ENCODE results near the gene BCAT1. TPM values are rescaled to one million over a fixed set of nuclear protein-coding genes. Genes with fewer than 3 reads are reported as not detected.

Gene BCAT1
- total and polyA plus RNA-seq, 2 of the 8 experiments (the other 6 are each of a cell fraction or from before 2014, with no cell fraction given), result 19.7 to 263 TPM

GRCh38 chr12:24808651-24809050 lies 140.2 kb downstream of the BCAT1 start:
- ChIA-PET POLR2A (ENCODE audit: partially characterized antibody) (interaction anchor here (0.7 kb wide), 1 partner anchor 14 kb away, joined by 3 read pairs; no protein-coding TSS in a partner anchor), CTCF (ENCODE audit: partially characterized antibody) (interaction anchor here (0.7 kb wide), 1 partner anchor 1130 kb away, joined by 3 read pairs; no protein-coding TSS in a partner anchor)
- Histone ChIP-seq H2AK5ac (ENCODE audit: low read depth, low read length) (no peak overlapping the region), H3K14ac (ENCODE audit: insufficient read length) (no peak overlapping the region), H3K27ac (ENCODE audit: low read depth, low read length) (no peak overlapping the region), H4K20me1 (replicated peaks in 1 of 2; ENCODE audit: control insufficient read depth in 1 of 2, insufficient read depth in 2 of 2, low read length in 2 of 2) (no peaks in the 10 kb centered on the region), H2BK20ac (ENCODE audit: low read length) (no peak overlapping the region), H3K4me3 (ENCODE audit: extremely low read depth in 1 of 4, insufficient read depth in 2 of 4, low read depth in 3 of 4, low read length in 4 of 4) (no peak overlapping the region), H3K18ac (ENCODE audit: extremely low read depth, low read length) (no peak overlapping the region), H2BK5ac (ENCODE audit: low read depth, low read length) (no peak overlapping the region), H3K27me3 (replicated peaks in 1 of 4; ENCODE audit: control insufficient read depth in 3 of 4, extremely low read depth in 1 of 4, insufficient read depth in 3 of 4, low read length in 3 of 4) (no peaks in the 10 kb centered on the region), H4K8ac (ENCODE audit: extremely low read depth, insufficient read depth, low read length) (no peak overlapping the region), H3K36me3 (ENCODE audit: control insufficient read depth in 2 of 4, insufficient read depth in 4 of 4, low read length in 3 of 4) (peaks cover 0 to under 1% (median 0%) of the 10 kb centered on the region in 4 experiments; a peak in 3 of 8 replicates), H4K5ac (ENCODE audit: insufficient read length, low read depth, low read length) (no peak overlapping the region), H3K23me2 (ENCODE audit: low read depth, low read length) (no peaks in the 10 kb centered on the region), H3K56ac (replicated peaks; ENCODE audit: insufficient read length, low read depth, low read length) (no peak overlapping the region), H3K79me1 (ENCODE audit: low read depth, low read length) (no peaks in the 10 kb centered on the region), H3K23ac (ENCODE audit: insufficient read length) (no peak overlapping the region), H4K91ac (replicated peaks; ENCODE audit: insufficient read length, low read length) (no peak overlapping the region), H2AFZ (ENCODE audit: low read length) (no peak overlapping the region), H3K4me1 (replicated peaks in 1 of 4; ENCODE audit: control insufficient read depth in 3 of 4, insufficient read depth in 4 of 4, low read length in 3 of 4) (no peaks in the 10 kb centered on the region), H3K9me3 (ENCODE audit: insufficient read depth in 2 of 2, low read depth in 1 of 2, low read length in 1 of 2) (no peaks in the 10 kb centered on the region), H3K79me2 (ENCODE audit: control insufficient read depth in 1 of 2, insufficient read depth in 2 of 2, low read length in 2 of 2) (no peaks in the 10 kb centered on the region), H3K4me2 (ENCODE audit: insufficient read depth in 1 of 2, low read depth in 2 of 2, low read length in 2 of 2) (no peak overlapping the region), H2BK120ac (replicated peaks; ENCODE audit: low read depth, low read length) (no peak overlapping the region), H3K4ac (replicated peaks; ENCODE audit: insufficient read length, low read depth, low read length) (no peak overlapping the region), H2BK15ac (ENCODE audit: low read length) (no peak overlapping the region), H2BK12ac (ENCODE audit: low read depth, low read length) (no peak overlapping the region), H3K9ac (replicated peaks in 1 of 4; ENCODE audit: extremely low read depth in 1 of 4, low read depth in 3 of 4, low read length in 3 of 4) (no peak overlapping the region)
- FAIRE-seq, result no peak
- TF ChIP-seq SIN3A (conservative IDR thresholded peaks at IDR 0.05 in 1 of 2, IDR thresholded peaks at IDR 0.05 in 1 of 2; ENCODE audit: low read depth in 1 of 2, low read length in 2 of 2) (no peak), RFX5 (IDR thresholded peaks at IDR 0.05; ENCODE audit: borderline replicate concordance, low read depth, low read length) (no peak), JUN (IDR thresholded peaks at IDR 0.05; ENCODE audit: low read depth, low read length) (no peak), KDM5A (IDR thresholded peaks at IDR 0.05; ENCODE audit: low read length) (no peak), SP2 (IDR thresholded peaks at IDR 0.05; ENCODE audit: low read length) (no peak), TAF7 (optimal IDR thresholded peaks at IDR 0.05; ENCODE audit: borderline replicate concordance, low read depth, low read length) (no peak), EP300 (IDR thresholded peaks at IDR 0.05; ENCODE audit: borderline replicate concordance in 1 of 2, low read depth in 2 of 2, low read length in 2 of 2) (no peak), CTBP2 (IDR thresholded peaks at IDR 0.05; ENCODE audit: borderline replicate concordance, insufficient read depth, insufficient read length, low read length) (no peak)
- 93% methylated on average over 2 of the region's 2 CpGs; no CpG with 5 or more reads in 1 of the 2 experiments for WGBS, 2 experiments (ENCODE audit: extremely low coverage in 1 of 2, insufficient coverage in 1 of 2, insufficient read length in 1 of 2, insufficient replicate concordance in 2 of 2, low coverage in 1 of 2, low lambda C conversion rate in 2 of 2, missing lambda C conversion rate in 1 of 2)
- no peak for DNase-seq (ENCODE audit: low read depth in 1 of 2, low spot score in 2 of 2)

All from H1 (cell line).